HepG2 (cell line): ENCODE measurements around the gene UBE2J1. TPM values are rescaled to one million over a fixed set of nuclear protein-coding genes. Genes with fewer than 3 reads are reported as not detected.

Experiments
- ATAC-seq: fragments of 200-7000 bp; cut with Tn5 transposase; 3 replicates; pipeline ENCODE4 v1.9.1; 2020; ENCODE audit warnings: mild to moderate bottlenecking, moderate library complexity
- BruUV-seq: library from RNA; stranded (reverse); fragments of 400-500 nt; replicated peaks from 2 replicates; lab custom pipeline; 2021; lab: Mats Ljungman, UMichigan
- CTCF ChIA-PET: fragments of 300-600 bp; formaldehyde crosslinking; extraction: SDS; loops from one replicate; lab custom pipeline; 2021; ENCODE audit warnings: low total read pairs, inconsistent platforms, low intra/inter-chr PET ratio; lab: Yijun Ruan, JAX
- POLR2A ChIA-PET: fragments of 350-600 bp; sonication (Branson Sonifier 250); formaldehyde crosslinking; loops from one replicate; lab custom pipeline; 2020; ENCODE audit warnings: antibody characterized with exemption, inconsistent platforms; lab: Yijun Ruan, JAX
- DNase-seq: peaks from one replicate; pipeline ENCODE4 v3.0.0-alpha.2; 2015; ENCODE audit warnings: low spot score
- FAIRE-seq: peaks from 3 replicates; lab custom pipeline; 2011; peaks lifted over from hg19 to GRCh38; lab: Jason Lieb, UNC
- H2AFZ ChIP-seq: one replicate; pipeline ENCODE4 v1.6.1; 2011; ENCODE audit warnings: low read length, inconsistent platforms
- H3K27ac ChIP-seq: fragments of 300-600 bp; 3 replicates; pipeline ENCODE4 v1.8.0; 2011; ENCODE audit warnings: mixed run types, mild to moderate bottlenecking, mixed read lengths, low read length, inconsistent platforms; ENCODE audit not compliant: insufficient read depth; ENCODE audit errors: extremely low read length
- H3K27me3 ChIP-seq, 2 experiments: fragments of 200-600 bp in 1 of 2; 2 replicates in 1 of 2; 3 replicates in 1 of 2; pipeline versions ENCODE4 v1.6.0 to v1.8.0; 2011; ENCODE audit warnings: low read length in 2 of 2, mild to moderate bottlenecking in 2 of 2, moderate library complexity in 2 of 2, inconsistent platforms in 1 of 2; ENCODE audit not compliant: insufficient read depth in 2 of 2, control insufficient read depth in 1 of 2
- H3K36me3 ChIP-seq, 2 experiments: fragments of 200-600 bp in 1 of 2; replicated peaks in 1 of 2; 2 replicates in 1 of 2; 3 replicates in 1 of 2; pipeline versions ENCODE4 v1.5.1 to v1.8.0; 2011; ENCODE audit warnings: low read length in 2 of 2, inconsistent platforms in 1 of 2; ENCODE audit not compliant: insufficient read depth in 2 of 2, control insufficient read depth in 1 of 2
- H3K4me1 ChIP-seq: 2 replicates; pipeline ENCODE4 v1.5.1; 2012; ENCODE audit warnings: low read length, inconsistent platforms; ENCODE audit not compliant: insufficient read depth
- H3K4me2 ChIP-seq: 2 replicates; pipeline ENCODE4 v1.6.0; 2011; ENCODE audit warnings: low read depth, low read length, inconsistent platforms
- H3K4me3 ChIP-seq, 3 experiments: fragments of 200-600 bp in 1 of 3; sonication (generic), shearing (Covaris generic) in 1 of 3; replicated peaks in 1 of 3; 2 replicates each; pipeline ENCODE4 v1.5.1; 2011 to 2016; ENCODE audit warnings: low read length in 3 of 3, inconsistent platforms in 2 of 3, low read depth in 2 of 3, mild to moderate bottlenecking in 2 of 3, control low read depth in 1 of 3, mixed read lengths in 1 of 3; ENCODE audit not compliant: insufficient read depth in 1 of 3
- H3K79me2 ChIP-seq: one replicate; pipeline ENCODE4 v1.6.1; 2011; ENCODE audit warnings: low read length, inconsistent platforms; ENCODE audit not compliant: insufficient read depth
- H3K9ac ChIP-seq: 2 replicates; pipeline ENCODE4 v1.6.0; 2011; ENCODE audit warnings: mild to moderate bottlenecking, low read depth, low read length, inconsistent platforms; ENCODE audit not compliant: insufficient read depth
- H3K9me3 ChIP-seq: 2 replicates; pipeline ENCODE4 v1.5.1; 2012; ENCODE audit warnings: mild to moderate bottlenecking, low read length
- H4K20me1 ChIP-seq: 2 replicates; pipeline ENCODE4 v1.6.0; 2011; ENCODE audit warnings: inconsistent platforms, mild to moderate bottlenecking, low read length, moderate library complexity; ENCODE audit not compliant: insufficient read depth
- ARID2 ChIP-seq: sonication (generic); formaldehyde crosslinking; IDR thresholded peaks from 2 replicates; pipeline ENCODE4 v1.8.1; 2022; ENCODE audit warnings: mild to moderate bottlenecking, missing genetic modification reagents, borderline replicate concordance
- CBX1 ChIP-seq: IDR thresholded peaks from one replicate; pipeline ENCODE4 v1.6.1; 2016; ENCODE audit warnings: antibody characterized with exemption, low read depth
- E2F1 ChIP-seq: sonication (generic); formaldehyde crosslinking; IDR thresholded peaks from 2 replicates; pipeline ENCODE4 v1.5.0; 2020; ENCODE audit warnings: missing genetic modification reagents
- HNRNPUL1 ChIP-seq: fragments of 200-400 bp; formaldehyde crosslinking; IDR thresholded peaks from 2 replicates; pipeline ENCODE4 v1.6.1; 2017; ENCODE audit warnings: low read depth, mild to moderate bottlenecking, low read length, moderate library complexity
- NR2F1 ChIP-seq, 2 experiments: fragments of 450-650 bp in 1 of 2; formaldehyde crosslinking in 1 of 2; IDR thresholded peaks; 2 replicates each; pipeline versions ENCODE4 v1.5.0 to v1.6.1; 2016 to 2020; ENCODE audit warnings: mild to moderate bottlenecking in 1 of 2, missing compliant biosample characterization in 1 of 2, missing genetic modification reagents in 1 of 2, moderate library complexity in 1 of 2
- NR2F6 ChIP-seq, 2 experiments: IDR thresholded peaks; 2 replicates each; pipeline ENCODE4 v1.6.1; 2016; ENCODE audit warnings: antibody characterized with exemption in 1 of 2, mild to moderate bottlenecking in 1 of 2
- PLRG1 ChIP-seq: fragments of 450-650 bp; conservative IDR thresholded peaks from 2 replicates; pipeline ENCODE4 v1.6.1; 2016
- RBAK ChIP-seq: sonication (generic); formaldehyde crosslinking; IDR thresholded peaks from 2 replicates; pipeline ENCODE4 v1.5.1; 2020; ENCODE audit warnings: mild to moderate bottlenecking, missing genetic modification reagents
- SNAPC4 ChIP-seq: sonication (generic); formaldehyde crosslinking; IDR thresholded peaks from 2 replicates; pipeline ENCODE4 v1.4.0; 2020; ENCODE audit warnings: mild to moderate bottlenecking, missing genetic modification reagents
- SOX5 ChIP-seq: IDR thresholded peaks from 2 replicates; pipeline ENCODE4 v1.6.1; 2016; ENCODE audit warnings: borderline replicate concordance
- ZFP41 ChIP-seq: sonication (generic); formaldehyde crosslinking; IDR thresholded peaks from 2 replicates; pipeline ENCODE4 v1.4.0; 2020; ENCODE audit warnings: mild to moderate bottlenecking, missing genetic modification reagents, borderline replicate concordance
- ZNF687 ChIP-seq: sonication (generic); formaldehyde crosslinking; IDR thresholded peaks from 2 replicates; pipeline ENCODE4 v1.5.1; 2020; ENCODE audit warnings: mild to moderate bottlenecking, missing genetic modification reagents, moderate library complexity
- ZNF737 ChIP-seq: sonication (generic); formaldehyde crosslinking; IDR thresholded peaks from 2 replicates; pipeline ENCODE4 v1.5.0; 2020; ENCODE audit warnings: missing genetic modification reagents, mild to moderate bottlenecking, borderline replicate concordance
- ZSCAN20 ChIP-seq: sonication (generic); formaldehyde crosslinking; IDR thresholded peaks from 2 replicates; pipeline ENCODE4 v1.4.0; 2020; ENCODE audit warnings: missing genetic modification reagents, mild to moderate bottlenecking, borderline replicate concordance
- WGBS: methylation state at CpG from one replicate; pipeline ENCODE4 v1.1.6; 2017; ENCODE audit warnings: low lambda C conversion rate; 5-methylcytosine and 5-hydroxymethylcytosine counted together
- in situ Hi-C: cut with HindIII; loops from 2 replicates; pipeline ENCODE4 v1.10.0; 2017; ENCODE audit warnings: low pct_unique_long_range_greater_than_20kb; ENCODE audit not compliant: extremely low pct_ligation_motif_present
- intact Hi-C: fragments of 100-400 bp; cut with micrococcal nuclease; formaldehyde crosslinking; loops from one replicate; pipeline ENCODE4 v1.10.0; 2022; ENCODE audit not compliant: unreplicated experiment
- polyA plus RNA-seq, 8 experiments: library from polyadenylated mRNA; depleted of rRNA in 3 of 8; stranded (reverse) in 7 of 8; unstranded in 1 of 8; fragments of >200 nt; fragmentation: Illumina TruSeq in 4 of 8; extraction: Trizol in 4 of 8; gene quantifications; 2 replicates each; pipeline versions ENCODE4 v1.2.1 to v1.2.3, GENCODE V29; 2011 to 2016; ENCODE audit warnings: low read depth in 4 of 8, missing spikeins in 1 of 8, mixed read lengths in 1 of 8; ENCODE audit not compliant: insufficient read depth in 1 of 8
- total RNA-seq, 5 experiments: library from RNA; depleted of rRNA; stranded (reverse); fragments of >200 nt; fragmentation: Illumina TruSeq; extraction: Trizol; gene quantifications; 2 replicates each; pipeline ENCODE4 v1.2.3, GENCODE V29; 2016; ENCODE audit warnings: low read depth in 1 of 5

Gene UBE2J1
- total and polyA plus RNA-seq, 2 of the 13 experiments (the other 11 are each of a cell fraction or from before 2014, with no cell fraction given) = 19.3 to 24.6 TPM

- in situ Hi-C loops = no loop called here
- TF ChIP-seq ZNF687 (CRISPR knock-in tag) (no peak), CBX1 (no peak), E2F1 (CRISPR knock-in tag) (no peak), PLRG1 (no peak), SOX5 (CRISPR knock-in tag) (no peak), HNRNPUL1 (no peak), NR2F6 (IDR thresholded peaks at IDR 0.05) (no peak), NR2F6 (CRISPR knock-in tag; IDR thresholded peaks at IDR 0.05) (peak; percentile 25; the same call in 1 of the 2 replicates), RBAK (CRISPR knock-in tag) (no peak), ZNF737 (CRISPR knock-in tag) (no peak), ARID2 (no peak), SNAPC4 (CRISPR knock-in tag) (no peak), ZSCAN20 (no peak), ZFP41 (no peak), NR2F1 (CRISPR knock-in tag; IDR thresholded peaks at IDR 0.05) (0 out of 4 replicates have a peak, but pooled peaks of 1 of the 2 experiments have one; percentile 25)
These were observed 54.7 kb downstream of the UBE2J1 start for GRCh38 chr6:89297695-89298351.

More at GRCh38 chr6:89297695-89298351, 54.7 kb downstream of the UBE2J1 start:
- H3K9ac ChIP-seq = no peak overlapping the region
- CTCF ChIA-PET = no interaction called here
- ATAC-seq = peak; percentile 21; the same call in 1 of the 3 replicates
- peaks cover 17% of the 10 kb centered on the region for H3K4me1 ChIP-seq
- no peaks in the 10 kb centered on the region for H3K9me3 ChIP-seq
- peak; percentile 47 for DNase-seq
- peak overlapping the region; percentile 42; the same call in 1 of the 2 replicates for H3K4me2 ChIP-seq
- no TSS peak for BruUV-seq
- POLR2A ChIA-PET = no interaction called here
- WGBS = 16% methylated on average over 12 of the region's 12 CpGs
- H3K4me3 ChIP-seq = no peak overlapping the region
- no peak for FAIRE-seq
- H3K27ac ChIP-seq = no peak overlapping the region
- H2AFZ ChIP-seq = no peak overlapping the region
- H3K36me3 ChIP-seq = no peaks in the 10 kb centered on the region
- intact Hi-C loops = no loop called here
- no peaks in the 10 kb centered on the region for H3K79me2 ChIP-seq
- no peaks in the 10 kb centered on the region for H4K20me1 ChIP-seq
- peaks cover 0 to 1% of the 10 kb centered on the region in 2 experiments; a peak in 1 of 5 replicates for H3K27me3 ChIP-seq
